GM18499 (cell line): ENCODE measurements around the gene RPL5.

Source experiments
- ATAC-seq: cut with Tn5 transposase; IDR thresholded peaks from one replicate; pipeline ENCODE4 v1.9.1; 2021; ENCODE audit warnings: moderate number of reproducible peaks; ENCODE audit not compliant: insufficient read depth, unreplicated experiment

Gene RPL5

DNA sequence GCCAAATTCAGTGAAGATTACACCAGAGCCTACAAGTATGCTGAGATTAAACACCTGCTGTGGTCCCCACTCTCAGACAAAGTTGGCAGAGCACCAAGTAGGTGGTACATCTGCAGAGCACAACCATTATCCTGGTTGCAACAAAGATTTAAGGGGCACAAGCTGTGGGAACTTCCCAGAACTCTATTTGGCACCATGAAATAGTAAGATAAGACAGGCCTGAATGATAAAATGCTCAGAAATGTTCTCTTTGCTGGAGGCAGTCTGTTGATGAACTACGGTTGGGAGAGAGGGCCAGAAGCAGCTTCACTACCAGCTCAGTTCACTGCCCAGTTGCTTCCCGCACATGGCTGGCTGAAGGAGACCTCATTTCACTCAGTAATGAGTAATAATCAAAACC, 19.9 kb downstream of the RPL5 start:
- no peak for ATAC-seq

DNA sequence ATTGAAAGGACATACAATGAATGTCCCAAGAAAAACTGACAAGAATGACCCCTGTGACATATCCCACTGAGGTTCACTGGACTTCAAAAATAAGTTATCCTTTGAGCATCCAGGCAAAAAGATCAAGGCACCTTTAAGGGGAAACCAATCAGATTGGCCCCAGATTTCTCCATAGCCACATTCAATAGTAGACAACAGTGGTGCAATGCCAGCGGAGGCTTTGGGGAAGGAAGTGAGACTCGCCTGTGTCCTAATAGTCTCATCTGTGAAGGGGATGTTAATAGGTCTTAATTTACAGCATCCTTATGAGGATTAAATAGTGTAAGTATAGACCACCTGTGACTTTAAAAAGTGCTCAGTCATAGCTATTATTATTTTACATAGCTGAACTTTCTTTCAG, 21.5 kb downstream of the RPL5 start:
- ATAC-seq: no peak

DNA sequence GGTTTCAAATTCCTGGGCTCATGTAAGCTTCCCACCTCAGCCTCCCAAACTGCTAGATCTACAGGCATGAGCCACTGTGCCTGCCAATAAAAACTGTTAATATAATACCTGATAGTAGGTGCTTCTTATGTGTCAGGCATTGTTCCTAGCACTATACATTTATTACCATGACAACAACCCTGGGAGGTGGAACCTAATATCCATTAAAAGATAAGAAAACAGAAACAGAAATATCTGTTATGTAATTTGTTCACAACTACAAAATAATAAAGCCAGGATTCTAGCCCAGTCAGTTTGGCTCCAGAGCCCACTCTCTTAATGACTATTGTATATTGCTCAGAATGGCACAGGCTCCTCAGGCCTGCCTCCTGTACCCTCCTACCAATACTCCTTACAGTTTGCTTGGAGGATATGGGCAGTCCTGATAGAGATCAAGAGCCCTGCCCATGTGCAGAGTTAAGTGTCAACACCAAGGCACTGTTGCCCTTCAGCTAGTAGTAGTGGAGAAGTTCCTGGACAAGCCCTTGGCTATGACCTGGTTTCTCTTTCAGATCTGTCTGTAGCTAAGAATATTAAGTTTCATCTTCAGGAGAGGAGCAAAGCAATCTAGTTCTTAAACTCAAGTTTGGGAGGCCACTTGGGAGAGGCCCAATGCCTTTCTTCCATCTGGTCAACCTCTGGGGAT, 22.4 kb downstream of the RPL5 start:
- no peak for ATAC-seq

DNA sequence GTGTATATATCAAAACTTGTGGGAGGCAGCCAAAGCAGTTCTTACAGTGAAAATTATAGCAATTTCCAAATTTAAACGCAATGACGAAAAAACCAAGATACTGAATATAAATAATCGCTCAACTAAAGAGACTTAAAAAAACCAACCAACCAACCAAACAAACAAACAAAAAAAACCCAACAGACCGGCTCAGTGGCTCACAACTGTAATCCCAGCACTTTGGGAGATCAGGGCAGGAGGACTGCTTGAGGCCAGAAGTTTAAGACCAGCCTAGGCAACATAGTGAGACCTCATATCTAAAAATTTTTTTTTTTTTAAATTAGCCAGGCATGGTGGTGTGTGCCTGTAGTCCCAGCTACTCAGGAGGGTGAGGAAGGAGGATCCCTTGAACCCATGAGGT, 23.4 kb downstream of the RPL5 start:
- ATAC-seq: no peak

DNA sequence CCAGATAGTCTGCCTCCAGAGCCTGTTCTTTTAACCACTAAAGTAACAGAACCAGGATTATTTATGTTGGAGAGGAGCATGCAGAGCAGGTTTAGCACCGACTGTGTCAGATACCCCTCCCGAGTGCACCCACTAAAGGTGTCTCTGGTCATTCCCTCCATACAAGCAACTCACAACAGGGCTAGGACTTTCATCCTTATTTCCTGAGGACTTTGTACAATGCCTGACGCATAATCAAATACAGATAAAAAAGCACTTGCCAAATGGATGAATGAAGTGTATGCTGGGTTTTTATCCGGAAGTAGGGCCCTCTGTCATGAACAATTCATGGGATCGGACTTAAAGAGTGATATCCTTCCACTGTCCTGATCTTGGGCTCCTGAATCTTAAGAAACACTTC, 26.0 kb downstream of the RPL5 start:
- no peak for ATAC-seq

DNA sequence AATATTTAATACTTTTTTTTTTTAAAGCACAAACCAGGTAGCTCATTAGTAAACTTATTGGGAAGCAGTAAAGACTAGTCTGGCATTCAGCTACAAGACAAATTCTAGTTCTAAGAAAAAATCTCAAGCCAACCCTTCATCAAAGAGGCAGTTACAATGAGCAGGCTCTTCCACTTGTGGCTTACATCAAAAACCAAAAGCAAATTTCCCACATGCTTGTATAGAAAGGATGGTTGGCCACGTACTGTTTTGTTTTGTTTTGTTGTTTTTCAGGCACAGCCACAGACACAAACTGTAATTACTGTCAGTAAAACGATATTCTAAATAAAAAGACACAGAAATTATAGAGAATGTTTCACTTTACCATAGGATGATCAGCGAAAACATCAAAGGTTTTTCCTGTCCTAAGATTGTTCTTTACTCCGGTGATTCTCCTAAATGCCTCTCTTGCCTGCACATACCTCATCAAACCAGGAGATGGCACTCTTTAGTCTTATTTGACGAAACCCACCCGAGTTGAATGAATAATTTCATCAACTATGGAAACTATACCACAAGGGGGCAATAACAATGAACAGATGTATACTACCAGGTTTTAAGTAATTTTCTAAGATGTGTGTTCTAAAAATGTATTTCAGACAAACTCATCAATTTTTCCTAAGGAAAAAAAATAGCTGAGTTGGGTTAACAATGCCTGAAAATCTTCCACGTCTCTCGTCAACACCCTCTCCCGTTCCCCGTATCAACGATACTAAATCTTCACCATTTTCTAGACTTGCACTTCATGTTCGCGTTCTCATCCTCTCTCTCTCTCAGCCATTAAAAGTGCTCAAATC, 26.9 kb downstream of the RPL5 start:
- peak; percentile 85 for ATAC-seq

DNA sequence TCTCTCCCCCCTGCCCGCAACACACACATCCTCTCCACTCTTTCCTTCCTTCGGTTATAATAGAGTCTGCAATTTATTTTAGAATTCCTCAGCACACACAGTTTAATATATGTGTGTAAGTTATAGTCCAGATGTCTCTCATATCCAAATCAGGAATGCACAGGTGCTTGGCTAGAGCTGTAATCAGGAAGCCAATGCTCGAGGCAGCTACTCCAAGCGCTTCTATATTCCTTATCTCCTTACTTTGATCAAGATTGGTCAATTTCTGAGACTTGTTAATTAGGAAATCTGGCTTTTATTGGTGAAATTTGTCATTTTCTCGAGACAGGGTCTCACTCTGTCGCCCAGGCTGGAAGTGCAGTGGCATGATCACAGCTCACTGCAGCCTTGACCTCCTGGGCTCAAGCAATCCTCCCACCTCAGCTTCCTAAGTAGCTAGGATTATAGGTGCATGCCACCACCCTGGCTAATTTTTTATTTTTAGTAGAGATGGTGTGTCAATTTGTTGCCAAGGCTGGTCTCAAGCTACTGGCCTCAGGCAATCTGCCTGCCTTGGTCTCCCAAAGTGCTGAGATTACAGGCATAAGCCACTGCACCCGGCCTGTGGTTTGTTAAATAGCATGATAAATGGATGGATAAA, 27.7 kb downstream of the RPL5 start:
- no peak for ATAC-seq

DNA sequence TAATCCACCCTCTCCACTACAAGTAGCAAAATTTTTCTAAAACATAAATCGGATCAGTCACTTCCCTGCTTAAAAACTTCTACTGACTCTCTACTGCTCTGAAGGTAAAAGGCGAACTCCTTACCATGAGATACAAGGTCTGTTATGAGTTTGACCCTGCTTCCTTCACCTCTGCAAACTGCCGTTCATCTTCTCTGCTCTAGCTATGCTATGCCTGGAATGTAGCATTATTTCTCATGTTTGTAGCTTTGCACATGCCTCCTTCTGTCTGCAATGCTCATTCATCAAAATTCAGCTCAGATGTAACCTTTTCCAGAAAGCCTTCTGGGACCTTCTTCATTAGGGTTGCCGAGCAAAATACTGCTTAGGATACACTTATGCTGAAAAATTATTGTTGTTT, 30.8 kb downstream of the RPL5 start:
- ATAC-seq: no peak

DNA sequence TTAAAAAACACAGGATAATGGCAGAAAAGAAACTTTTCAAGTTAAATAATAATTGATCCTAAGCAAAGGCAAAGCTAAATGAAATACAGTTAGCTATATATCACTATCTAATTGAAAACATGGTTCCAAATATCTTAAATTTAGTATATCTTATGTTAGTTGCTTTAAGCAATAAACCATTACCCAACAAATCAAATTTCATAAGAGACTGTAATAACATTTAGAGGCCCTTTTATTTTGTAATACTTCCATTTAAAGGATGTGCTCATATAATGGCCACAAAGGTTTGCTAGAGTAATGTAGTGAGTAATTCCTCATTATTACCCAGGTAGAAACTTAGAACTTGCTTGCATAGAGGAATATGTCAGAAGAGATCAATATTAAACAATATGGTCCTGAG, 32.3 kb downstream of the RPL5 start:
- no peak for ATAC-seq

DNA sequence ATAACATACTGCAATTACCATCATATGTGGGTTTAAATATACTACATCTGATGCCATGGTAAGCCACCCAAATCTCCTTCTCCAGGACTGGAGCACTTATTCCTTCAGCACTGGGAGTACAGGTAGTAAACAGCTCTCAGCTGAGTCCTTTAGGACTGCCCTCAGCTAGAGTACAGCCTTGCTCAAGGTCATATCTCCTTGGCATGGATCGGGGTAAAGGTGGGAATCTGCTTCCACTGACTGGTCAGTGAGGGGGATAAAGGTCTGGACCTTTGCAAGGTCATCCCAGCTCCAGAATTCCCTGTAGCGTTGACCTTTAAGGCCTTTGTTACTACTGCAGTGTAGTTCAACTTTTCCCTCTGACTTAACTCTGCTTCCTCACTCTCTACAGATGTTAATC, 38.8 kb downstream of the RPL5 start:
- ATAC-seq: no peak

DNA sequence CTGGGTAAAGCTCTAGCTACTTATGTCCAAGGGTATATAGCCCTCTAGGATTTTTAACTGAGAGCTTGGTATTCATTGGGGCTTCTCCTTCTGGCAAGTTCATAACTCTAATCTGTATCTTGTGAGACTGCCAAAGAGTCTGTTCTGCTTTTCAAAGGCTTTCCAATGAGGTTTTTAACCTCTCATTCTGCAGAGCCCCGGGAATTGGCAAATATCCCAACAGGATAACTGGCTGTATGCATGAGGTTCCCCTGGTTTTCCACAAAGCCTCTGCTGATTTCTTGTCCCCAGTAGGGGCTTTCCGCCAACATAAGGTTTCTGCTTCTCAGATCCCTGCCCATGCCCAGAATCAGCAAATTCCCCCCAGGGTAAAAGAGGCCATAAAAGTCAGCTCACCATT, 40.9 kb downstream of the RPL5 start:
- ATAC-seq: no peak

DNA sequence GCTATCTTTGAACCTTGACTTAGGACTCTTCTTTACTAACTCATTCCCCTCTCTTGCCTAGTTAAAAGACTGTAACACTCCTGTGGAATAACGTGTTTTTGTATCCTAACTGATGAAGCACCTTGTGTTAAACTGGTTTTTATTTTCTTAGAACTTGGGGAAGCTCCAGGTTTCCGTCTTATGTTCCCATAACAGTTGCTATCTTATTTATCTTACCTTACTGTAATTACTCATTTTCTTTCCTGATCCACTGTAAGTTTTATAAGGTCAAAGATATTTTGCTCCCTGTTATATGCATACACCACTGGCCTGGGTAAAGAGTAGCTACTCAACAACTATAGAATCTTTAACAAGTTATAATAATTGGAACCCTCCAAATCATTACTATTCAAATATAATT, 43.1 kb downstream of the RPL5 start:
- no peak for ATAC-seq

DNA sequence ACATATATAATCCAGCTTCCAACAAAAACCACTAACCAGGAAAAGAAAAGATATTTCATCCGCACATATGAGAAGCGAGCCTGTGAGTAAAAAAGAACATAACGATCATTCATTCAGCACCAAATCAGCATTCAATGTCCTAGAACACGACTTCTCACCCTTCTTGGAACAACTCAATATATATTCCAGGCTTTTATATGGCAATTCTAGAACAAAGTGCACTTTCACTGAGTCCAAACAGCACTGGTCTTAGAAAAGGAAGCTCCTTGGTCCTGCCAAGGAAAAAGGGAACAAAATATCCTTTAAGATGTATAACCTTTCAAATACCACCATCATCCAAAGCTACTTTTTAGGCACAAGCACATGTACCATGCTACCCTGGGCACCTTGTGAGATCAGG, 44.5 kb downstream of the RPL5 start:
- ATAC-seq: no peak

DNA sequence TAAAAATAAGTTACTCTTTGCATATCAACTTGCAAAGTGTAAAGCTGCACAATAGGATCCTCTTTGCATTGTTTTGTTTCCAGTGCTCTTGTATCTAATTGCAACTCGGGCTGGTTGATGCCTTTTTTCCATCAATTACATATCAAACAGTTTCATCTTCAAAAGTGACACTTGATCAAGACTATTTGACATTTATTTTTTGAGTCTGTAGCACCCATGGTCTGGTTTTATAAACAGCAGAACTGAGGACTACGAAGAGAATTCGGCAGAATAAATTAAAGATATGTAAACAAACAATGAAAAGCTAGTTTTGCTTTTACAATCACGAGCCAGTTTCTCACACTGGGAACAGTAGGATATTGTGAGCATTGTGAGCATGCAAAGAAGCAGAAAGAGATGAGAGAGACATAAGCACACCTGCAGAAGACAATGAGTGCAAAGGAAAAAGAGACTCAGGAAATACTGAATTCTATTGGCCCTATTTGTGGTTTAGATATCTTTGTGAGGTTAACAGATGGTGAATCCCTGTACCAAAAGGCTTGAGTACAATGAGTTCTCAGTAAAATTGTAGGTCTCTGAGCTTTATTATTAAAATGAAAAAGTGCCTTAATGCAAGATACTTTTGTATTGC, 45.4 kb downstream of the RPL5 start:
- no peak for ATAC-seq

DNA sequence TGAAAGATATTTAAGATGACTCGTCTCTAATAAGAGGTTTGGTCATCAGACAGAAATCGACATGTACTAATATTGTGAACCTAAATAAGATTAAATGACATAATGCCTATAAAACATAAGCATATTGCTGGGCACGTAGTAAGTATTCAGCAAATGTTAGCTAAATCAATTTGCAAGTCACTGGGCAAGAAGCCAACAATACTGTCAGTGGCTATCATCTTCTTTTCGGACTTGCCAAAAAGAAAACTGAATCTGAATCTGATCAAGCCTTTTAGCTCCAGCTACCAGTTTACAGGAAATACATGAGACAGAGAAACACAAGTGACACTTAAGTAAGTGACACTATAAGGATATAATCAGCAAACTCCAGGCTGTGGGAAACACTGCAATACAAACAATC, 46.0 kb downstream of the RPL5 start:
- no peak for ATAC-seq

DNA sequence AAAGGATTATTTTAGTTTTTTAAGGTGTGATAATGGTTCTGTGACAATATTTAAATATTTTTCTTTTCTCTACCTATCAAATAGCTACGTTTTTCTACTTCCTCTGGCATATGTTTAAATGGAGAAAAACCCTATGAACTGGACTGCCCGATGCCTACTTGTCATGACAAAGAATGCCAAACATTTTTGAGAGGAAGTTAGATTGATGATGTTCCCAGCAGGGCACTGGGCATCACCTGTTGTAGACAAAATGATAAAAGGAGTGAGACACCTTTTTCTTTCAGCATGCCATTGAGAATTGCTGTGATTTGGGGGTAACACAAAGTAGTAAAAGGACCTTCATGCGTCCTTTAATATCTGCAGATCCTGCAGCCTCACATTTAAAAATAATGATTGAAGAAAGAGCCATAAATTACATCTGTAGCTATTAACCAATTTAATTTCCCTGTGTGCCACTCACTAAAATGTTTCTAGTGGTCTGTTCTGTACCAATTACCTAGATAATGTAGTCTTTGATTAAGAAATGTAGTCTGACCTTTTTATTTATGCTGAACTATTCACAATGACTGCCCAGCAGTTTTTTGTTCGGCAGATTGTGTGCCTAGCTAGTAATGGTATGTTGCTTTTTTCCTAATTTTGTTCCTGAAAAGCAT, 47.6 kb downstream of the RPL5 start:
- no peak for ATAC-seq

DNA sequence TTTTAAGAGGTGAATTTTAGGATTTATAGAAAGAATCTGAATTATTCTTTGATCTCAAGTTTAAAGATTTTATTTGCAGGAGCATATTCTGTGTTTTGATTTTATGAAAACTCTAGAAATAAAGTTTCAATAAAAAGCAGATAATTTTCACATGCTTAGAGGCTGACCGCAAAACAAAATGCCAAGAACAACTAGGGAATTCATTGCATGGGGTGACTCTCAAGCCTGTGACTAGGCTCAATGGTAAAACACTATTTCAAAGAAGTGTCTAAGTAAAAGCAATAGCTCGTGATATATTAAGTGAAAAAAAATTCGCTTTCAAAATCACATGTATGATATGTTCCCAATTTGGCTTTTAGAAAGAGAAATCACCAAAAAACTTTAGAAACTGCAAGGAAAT, 49.6 kb downstream of the RPL5 start:
- no peak for ATAC-seq

DNA sequence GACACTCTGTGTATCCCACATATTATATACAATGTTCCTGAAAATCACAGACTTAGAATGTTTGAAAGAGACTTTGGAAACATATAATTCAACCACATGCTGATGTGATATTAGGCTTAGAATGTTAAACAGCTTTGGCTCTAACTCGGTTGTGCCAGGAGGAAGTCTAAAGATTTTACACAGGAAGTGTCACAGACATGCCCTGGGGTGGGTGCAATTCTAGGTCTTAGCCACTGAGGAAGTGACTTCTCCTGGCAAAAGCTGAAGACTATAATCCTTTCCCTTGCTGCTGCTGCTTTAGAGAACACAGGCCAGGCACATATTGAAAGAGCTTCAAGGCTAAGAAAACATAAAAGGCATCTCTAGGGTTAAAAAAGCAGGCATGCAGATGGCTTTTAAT, 51.0 kb downstream of the RPL5 start:
- no peak for ATAC-seq

DNA sequence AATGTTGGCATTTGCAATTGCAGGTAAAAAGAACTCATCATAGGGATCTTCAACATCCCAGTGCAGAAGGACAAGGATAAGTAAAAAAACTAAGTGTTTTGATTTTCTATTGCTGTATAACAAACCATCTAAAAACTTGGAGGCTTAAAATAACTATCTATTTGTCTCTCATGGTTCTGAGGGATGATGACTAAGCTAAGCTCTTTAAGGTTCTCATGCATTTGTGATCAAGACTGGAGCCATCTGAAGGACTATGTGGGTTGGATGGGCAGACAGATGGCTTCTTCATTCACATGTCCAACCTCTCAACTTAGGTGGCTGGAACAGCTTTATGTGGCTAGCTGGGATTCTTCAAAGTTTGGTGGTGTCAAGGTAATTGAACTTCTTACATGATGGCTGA, 51.5 kb downstream of the RPL5 start:
- ATAC-seq: no peak

DNA sequence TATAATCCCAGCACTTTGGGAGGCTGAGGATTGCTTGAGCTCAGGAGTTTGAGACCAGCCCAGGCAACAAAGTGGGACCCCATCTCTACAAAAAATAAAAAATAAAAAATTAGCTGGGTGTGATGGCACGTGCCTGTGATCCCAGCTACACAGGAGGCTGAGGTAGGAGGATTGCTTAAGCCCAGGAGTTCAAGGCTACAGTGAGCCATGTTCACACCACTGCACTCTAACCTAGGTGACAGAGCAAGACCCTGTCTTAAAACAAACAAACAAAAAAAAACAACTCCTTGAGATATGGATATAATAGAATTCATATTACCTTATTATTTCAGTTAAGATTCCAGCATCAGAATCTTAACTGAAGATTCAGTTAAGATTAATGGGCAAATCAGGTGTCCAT, 52.4 kb downstream of the RPL5 start:
- ATAC-seq: no peak
